Activated CD8-positive, alpha-beta memory T cell treated with anti-CD3 and anti-CD28 coated beads, Interleukin-2, amount 10 ng/mL, durations not matched to agents 7 days and 5 days (primary cell): ENCODE data around the gene BACH2. TPM values are rescaled to one million over a fixed set of nuclear protein-coding genes. Genes with fewer than 3 reads are reported as not detected.
"Not testable (repeated sequence)": the region's sequence is repeated elsewhere in the genome, so short reads cannot be mapped to it uniquely, and the experiment has no call there.

Experiments
- ATAC-seq: fragments of 150-1000 bp; cut with Tn5 transposase; one replicate; pipeline ENCODE4 v1.10.0; 2021; ENCODE audit warnings: moderate library complexity
- CTCF ChIA-PET: fragments of 350-600 bp; sonication (Branson Sonifier 250); formaldehyde crosslinking; loops from one replicate; lab custom pipeline; 2021; ENCODE audit warnings: antibody characterized with exemption; lab: Charles Lee
- DNase-seq: peaks from one replicate; pipeline ENCODE4 v3.0.0-alpha.2; 2020
- H3K27ac Mint-ChIP-seq: one replicate; pipeline ENCODE4 v1.8.0; 2021; ENCODE audit warnings: mild to moderate bottlenecking, mixed read lengths
- H3K27me3 Mint-ChIP-seq: one replicate; pipeline ENCODE4 v1.8.0; 2021; ENCODE audit warnings: mixed read lengths
- H3K36me3 Mint-ChIP-seq: one replicate; pipeline ENCODE4 v1.8.0; 2021; ENCODE audit warnings: mild to moderate bottlenecking, mixed read lengths
- H3K4me1 Mint-ChIP-seq: one replicate; pipeline ENCODE4 v1.8.0; 2021; ENCODE audit warnings: mixed read lengths
- H3K4me3 Mint-ChIP-seq: one replicate; pipeline ENCODE4 v1.8.0; 2021; ENCODE audit warnings: mild to moderate bottlenecking, moderate library complexity, mixed read lengths
- H3K9me3 Mint-ChIP-seq: one replicate; pipeline ENCODE4 v1.8.0; 2022; ENCODE audit warnings: low read depth, mixed read lengths
- total RNA-seq, 2 experiments: library from RNA; stranded (reverse); gene quantifications; one replicate each; pipeline ENCODE4 v1.2.3, GENCODE V29; 2021

The BACH2 gene
- 10 to 100 TPM; 21.5 to 22.6 TPM for total RNA-seq

DNA sequence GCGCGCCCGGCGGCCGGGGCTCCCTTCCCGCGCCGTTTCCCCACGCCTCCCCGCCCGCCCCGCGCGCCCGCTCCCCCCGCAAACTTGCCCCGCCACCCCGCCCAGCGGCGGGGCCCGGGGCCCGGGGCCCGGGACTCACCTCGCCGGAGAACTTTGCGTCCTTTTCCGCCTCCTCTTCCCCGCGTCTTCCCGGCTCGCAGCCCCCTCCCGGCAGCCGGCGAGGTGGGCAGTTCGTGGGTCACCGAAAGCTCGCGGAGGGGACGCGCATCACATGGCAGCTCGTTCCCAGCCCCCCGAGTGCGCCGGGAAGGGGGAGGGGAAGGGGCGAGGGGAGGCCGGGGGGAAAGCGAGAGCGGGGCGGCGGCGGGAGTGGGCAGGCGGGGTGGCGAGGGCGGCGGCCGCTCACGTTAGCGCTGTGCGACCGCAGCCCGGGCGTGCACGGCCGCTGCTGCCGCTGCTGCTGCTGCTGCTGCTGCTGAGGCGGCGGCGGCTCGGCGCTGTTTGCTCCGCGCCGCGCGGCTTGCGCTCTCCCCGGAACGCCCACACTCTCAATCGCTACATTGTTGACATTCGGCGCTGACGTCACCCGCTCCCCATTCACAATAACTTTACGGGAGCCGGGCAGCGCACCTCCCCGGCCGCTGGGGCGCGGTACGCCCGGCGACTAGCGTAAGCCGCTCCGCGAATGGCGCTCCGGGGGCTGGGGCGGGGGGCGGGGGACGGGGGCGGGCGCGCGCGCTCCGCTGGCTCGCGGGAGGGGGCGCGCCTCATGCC lies at the start of gene BACH2:
BACH2 (minus strand) TSS at position 503 of the 774 bp plus-strand sequence. CDS start 287,999 bp downstream, outside the sequence.
- CTCF ChIA-PET = interaction anchor here (0.7 to 15.2 kb wide), 14 partner anchors 10 to 191 kb away, joined by 3 to 258 read pairs (median 4); no protein-coding TSS in a partner anchor
- ATAC-seq (peak; percentile 81), DNase-seq (peak; percentile 95)
- H3K4me3 Mint-ChIP-seq = peak within 1 kb of the TSS; percentile 84
- peak within 1 kb of the TSS; percentile 85 for H3K27ac Mint-ChIP-seq
- peaks cover 52% of the 10 kb centered on the region for H3K27me3 Mint-ChIP-seq
- peaks cover 3% of the 10 kb centered on the region for H3K36me3 Mint-ChIP-seq
- H3K9me3 Mint-ChIP-seq = no peaks in the 10 kb centered on the region
- H3K4me1 Mint-ChIP-seq = peaks cover 24% of the 10 kb centered on the region

DNA sequence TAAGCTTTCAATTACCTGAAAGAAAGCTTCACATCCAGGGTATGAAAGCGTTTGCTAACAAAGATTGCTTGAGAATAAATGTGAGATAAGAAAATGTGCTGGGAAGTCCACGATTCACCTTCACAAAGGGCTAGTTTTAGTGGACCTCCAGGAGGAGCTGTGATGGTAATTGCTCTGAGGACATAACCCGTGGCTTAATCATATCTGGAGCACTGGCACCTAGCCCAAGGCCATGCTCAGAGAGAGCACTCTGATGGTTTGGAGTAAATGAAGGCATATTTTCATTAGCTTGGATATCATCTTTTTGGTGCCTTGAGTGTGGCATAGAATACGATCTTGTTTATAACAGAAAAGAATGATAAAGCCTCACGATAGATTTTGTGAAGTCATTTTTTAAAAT lies 46.9 kb upstream of the BACH2 start:
- ATAC-seq (no peak), DNase-seq (no peak)
- CTCF ChIA-PET = interaction anchor here (0.9 kb wide), 2 partner anchors 39 to 50 kb away, joined by 3 read pairs; no protein-coding TSS in a partner anchor
- H3K27me3 Mint-ChIP-seq = peaks cover 13% of the 10 kb centered on the region
- no peaks in the 10 kb centered on the region for H3K36me3 Mint-ChIP-seq
- H3K27ac Mint-ChIP-seq = no peak overlapping the region
- H3K4me1 Mint-ChIP-seq = peaks cover 3% of the 10 kb centered on the region
- no peak overlapping the region for H3K4me3 Mint-ChIP-seq
- H3K9me3 Mint-ChIP-seq = no peaks in the 10 kb centered on the region

DNA sequence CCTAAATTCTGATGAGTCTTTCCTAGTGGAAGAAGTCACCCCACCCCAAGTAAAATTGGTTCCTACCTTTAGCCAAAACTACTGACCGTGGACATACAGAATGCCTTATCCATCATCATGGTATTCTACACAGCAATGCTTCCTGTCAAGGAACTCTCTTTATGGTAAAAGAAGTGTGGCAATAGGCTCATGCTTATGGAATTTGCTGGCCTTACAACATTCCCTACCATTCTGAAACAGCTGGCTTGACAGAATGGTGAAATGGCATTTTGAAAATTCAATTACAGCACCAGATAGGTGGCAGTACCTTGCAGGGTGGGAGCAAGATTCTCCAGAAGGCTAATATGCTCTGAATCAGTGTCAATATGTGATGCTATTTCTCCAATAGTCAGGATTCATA lies 41.8 kb upstream of the BACH2 start:
- CTCF ChIA-PET = no interaction called here
- Mint-ChIP-seq H3K36me3 (peaks cover 7% of the 10 kb centered on the region), H3K4me1 (no peaks in the 10 kb centered on the region), H3K9me3 (no peaks in the 10 kb centered on the region), H3K27me3 (peaks cover 6% of the 10 kb centered on the region), H3K4me3 (no peak overlapping the region), H3K27ac (no peak overlapping the region)
- DNase-seq = no peak
- ATAC-seq = no peak

DNA sequence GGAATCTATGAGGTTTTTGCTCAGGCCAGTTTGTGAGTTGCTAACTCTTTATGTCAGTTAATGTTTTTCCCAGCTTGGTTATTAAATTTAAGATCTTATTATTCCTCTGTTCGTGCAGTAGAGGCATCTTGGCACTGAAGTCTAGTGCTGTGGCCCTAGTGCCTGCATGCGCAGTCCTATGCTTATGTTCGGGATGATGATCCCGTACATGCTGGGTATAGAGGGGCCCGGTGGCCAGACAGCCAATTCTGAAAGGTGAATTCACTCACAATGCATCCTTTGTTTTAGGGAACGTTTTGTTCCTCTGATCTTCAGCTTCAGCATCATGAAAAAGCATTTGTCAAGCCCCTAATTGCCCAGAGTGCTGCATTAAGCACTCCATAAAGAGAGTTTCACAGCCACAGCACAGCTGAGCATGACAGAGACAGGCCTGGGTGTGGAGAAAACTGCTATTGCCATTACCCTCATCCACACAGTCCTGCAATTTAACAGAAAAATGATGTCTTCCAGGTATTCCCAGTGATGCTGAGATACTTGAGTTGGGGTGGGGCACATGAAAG lies 39.8 kb upstream of the BACH2 start:
- CTCF ChIA-PET = no interaction called here
- ATAC-seq (no peak), DNase-seq (no peak)
- no peaks in the 10 kb centered on the region for H3K9me3 Mint-ChIP-seq
- peaks cover 4% of the 10 kb centered on the region for H3K27me3 Mint-ChIP-seq
- H3K4me3 Mint-ChIP-seq = no peak overlapping the region
- H3K36me3 Mint-ChIP-seq = peaks cover 14% of the 10 kb centered on the region
- no peaks in the 10 kb centered on the region for H3K4me1 Mint-ChIP-seq
- H3K27ac Mint-ChIP-seq = no peak overlapping the region

DNA sequence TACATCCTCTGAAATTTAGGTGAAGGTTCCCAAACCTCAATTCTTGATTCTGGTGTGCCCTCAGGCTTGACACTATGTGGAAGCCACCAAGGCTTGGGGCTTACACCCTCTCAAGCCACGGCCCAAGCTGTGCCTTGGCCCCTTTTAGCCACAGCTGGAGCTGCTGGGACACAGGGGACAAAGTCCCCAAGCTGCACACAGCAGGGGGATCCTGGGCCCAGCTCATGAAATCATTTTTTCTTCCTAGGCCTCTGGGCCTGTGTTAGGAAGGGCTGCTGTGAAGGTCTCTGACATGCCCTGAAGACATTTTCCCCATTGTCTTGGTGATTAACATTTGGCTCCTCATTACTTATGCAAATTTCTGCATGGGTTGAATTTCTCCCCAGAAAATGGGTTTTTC lies 37.3 kb upstream of the BACH2 start:
- ATAC-seq (no peak), DNase-seq (no peak)
- no peak overlapping the region for H3K4me3 Mint-ChIP-seq
- H3K4me1 Mint-ChIP-seq = no peaks in the 10 kb centered on the region
- no peaks in the 10 kb centered on the region for H3K9me3 Mint-ChIP-seq
- CTCF ChIA-PET = no interaction called here
- peaks cover 4% of the 10 kb centered on the region for H3K27me3 Mint-ChIP-seq
- H3K36me3 Mint-ChIP-seq = peaks cover 14% of the 10 kb centered on the region
- no peak overlapping the region for H3K27ac Mint-ChIP-seq

DNA sequence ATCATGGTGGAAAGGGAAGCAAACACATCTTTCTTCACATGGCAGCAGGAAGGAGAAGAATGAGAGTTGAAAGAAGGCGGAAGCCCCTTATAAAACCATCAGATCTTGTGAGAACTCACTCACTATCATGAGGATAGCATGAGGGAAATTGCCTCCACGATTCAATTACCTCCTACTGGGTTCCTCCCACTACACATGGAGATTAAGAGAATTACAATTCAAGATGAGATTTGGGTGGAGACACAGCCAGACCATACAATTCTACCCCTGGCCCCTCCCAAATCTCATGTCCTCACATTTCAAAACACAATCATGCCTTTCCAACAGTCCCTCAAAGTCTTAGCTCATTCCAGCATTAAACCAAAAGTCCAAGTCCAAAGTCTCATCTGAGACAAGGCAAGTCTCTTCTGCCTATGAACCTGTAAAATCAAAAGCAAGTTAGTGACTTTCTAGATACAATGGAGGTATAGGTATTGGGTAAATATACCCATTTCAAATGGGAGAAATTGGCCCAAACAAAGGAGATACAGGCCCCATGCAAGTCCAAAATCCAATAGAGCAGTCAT lies 36.4 kb upstream of the BACH2 start:
- peaks cover 14% of the 10 kb centered on the region for H3K36me3 Mint-ChIP-seq
- DNase-seq, ATAC-seq, H3K4me3 Mint-ChIP-seq, H3K4me1 Mint-ChIP-seq, H3K27me3 Mint-ChIP-seq, CTCF ChIA-PET, H3K9me3 Mint-ChIP-seq, H3K27ac Mint-ChIP-seq: not testable (repeated sequence)

DNA sequence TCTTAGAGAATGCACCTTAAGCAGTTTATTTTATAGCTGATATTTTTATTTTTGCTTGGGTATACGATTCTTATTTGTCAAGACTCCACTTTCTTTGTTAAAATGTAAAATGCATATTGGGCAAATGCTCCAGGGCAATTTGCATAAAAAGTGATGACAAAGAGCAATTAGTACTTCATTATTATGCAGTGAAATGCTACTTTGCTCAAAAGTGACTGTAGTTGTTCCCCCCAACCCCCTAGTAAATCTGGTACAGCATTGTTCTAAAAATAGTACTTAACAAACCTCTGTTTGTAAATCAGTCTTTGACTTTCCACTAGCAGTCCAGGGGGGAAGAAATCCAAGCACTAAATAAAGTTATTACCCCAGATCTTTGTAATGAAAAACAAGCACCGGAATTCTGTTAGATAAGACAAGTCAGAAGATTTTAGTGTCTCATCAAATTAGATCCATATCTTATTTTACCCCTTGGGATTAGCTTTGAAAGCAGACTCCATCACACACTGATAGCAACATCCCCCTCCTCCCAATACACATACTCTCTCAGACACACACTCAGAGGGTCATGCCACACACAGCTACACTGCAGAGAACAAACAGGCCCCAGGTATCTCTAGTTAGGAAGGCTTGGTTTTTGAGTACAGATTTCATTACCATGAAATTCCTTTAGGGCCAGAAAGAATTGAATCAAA lies 32.9 kb upstream of the BACH2 start:
- DNase-seq = no peak
- Mint-ChIP-seq H3K9me3 (no peaks in the 10 kb centered on the region), H3K27ac (no peak overlapping the region), H3K4me1 (no peaks in the 10 kb centered on the region), H3K4me3 (no peak overlapping the region), H3K36me3 (peaks cover 11% of the 10 kb centered on the region), H3K27me3 (no peaks in the 10 kb centered on the region)
- CTCF ChIA-PET = no interaction called here
- no peak for ATAC-seq

DNA sequence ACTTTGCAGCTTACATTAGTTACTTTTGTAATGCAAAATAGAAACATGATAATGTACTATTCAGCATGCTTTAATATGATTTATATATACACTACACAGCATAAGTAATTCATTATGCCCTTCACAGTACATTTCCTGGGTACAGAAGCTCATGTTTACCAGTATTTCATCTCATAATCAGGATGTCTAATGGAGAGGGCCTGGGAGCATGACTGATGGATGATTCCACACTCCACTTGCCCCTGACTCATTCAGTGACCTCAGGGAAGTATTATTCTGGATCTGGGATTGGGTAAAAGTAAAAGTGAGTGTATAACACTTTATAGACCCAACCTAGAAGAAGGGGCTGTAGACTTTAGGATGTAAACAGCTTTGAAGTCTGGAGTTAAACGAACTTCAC lies 31.4 kb upstream of the BACH2 start:
- no peak overlapping the region for H3K27ac Mint-ChIP-seq
- peaks cover 5% of the 10 kb centered on the region for H3K36me3 Mint-ChIP-seq
- H3K4me3 Mint-ChIP-seq = no peak overlapping the region
- no peaks in the 10 kb centered on the region for H3K27me3 Mint-ChIP-seq
- ATAC-seq = no peak
- CTCF ChIA-PET = no interaction called here
- no peaks in the 10 kb centered on the region for H3K4me1 Mint-ChIP-seq
- no peaks in the 10 kb centered on the region for H3K9me3 Mint-ChIP-seq
- DNase-seq = no peak

DNA sequence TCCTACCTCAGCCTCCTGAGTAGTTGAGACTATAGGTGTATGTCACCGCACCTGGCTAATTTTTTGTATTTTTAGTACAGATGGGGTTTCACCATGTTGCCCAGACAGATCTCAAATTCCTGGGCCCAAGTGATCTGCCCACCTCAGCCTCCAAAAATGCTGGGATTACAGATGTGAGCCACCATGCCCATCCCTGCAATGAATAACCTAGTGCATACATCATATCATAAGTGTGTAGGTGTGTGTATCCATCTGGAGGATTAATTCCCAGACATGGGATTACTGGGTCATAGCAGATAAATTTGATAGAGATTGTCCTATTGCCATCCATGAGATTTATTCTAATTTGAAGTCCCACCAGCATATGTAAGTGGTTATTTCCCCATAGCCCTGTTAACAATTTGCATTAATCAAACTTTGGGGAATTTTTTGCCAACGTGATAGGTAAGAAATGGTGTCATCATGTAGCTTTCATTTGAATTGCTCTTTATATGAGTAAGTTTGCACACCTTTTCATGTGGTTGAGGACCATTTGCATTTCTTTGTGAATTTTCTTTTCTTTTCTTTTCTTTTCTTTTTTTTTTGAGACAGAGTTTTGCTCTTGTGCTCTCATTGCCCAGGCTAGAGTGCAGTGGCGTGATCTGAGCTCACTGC lies 29.9 kb upstream of the BACH2 start:
- H3K36me3 Mint-ChIP-seq = no peaks in the 10 kb centered on the region
- no peaks in the 10 kb centered on the region for H3K27me3 Mint-ChIP-seq
- DNase-seq (no peak), ATAC-seq (no peak)
- H3K27ac Mint-ChIP-seq = no peak overlapping the region
- H3K9me3 Mint-ChIP-seq = no peaks in the 10 kb centered on the region
- no peak overlapping the region for H3K4me3 Mint-ChIP-seq
- CTCF ChIA-PET = no interaction called here
- H3K4me1 Mint-ChIP-seq = no peaks in the 10 kb centered on the region

DNA sequence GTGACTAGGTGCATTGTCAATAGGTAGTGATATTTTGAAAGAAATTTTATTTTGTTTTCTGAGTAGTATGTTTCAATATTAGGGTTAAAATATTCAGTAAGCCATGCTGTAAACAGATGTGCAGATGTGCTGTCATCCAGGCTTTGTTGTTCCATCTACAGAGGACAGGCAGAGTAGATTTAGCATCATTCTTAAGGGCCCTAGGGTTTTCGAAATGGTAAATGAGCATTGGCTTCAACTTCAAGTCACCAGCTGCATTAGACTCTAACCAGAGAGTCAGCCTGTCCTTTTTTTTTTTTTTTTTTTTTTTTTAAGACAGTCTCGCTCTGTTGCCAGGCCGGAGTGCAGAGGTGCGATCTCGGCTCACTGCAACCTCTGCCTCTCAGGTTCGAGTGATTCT lies 27.1 kb upstream of the BACH2 start:
- CTCF ChIA-PET = no interaction called here
- ATAC-seq = no peak
- no peaks in the 10 kb centered on the region for H3K27me3 Mint-ChIP-seq
- peaks cover 11% of the 10 kb centered on the region for H3K4me1 Mint-ChIP-seq
- no peak overlapping the region for H3K4me3 Mint-ChIP-seq
- no peak overlapping the region for H3K27ac Mint-ChIP-seq
- no peaks in the 10 kb centered on the region for H3K9me3 Mint-ChIP-seq
- H3K36me3 Mint-ChIP-seq = no peaks in the 10 kb centered on the region
- no peak for DNase-seq

DNA sequence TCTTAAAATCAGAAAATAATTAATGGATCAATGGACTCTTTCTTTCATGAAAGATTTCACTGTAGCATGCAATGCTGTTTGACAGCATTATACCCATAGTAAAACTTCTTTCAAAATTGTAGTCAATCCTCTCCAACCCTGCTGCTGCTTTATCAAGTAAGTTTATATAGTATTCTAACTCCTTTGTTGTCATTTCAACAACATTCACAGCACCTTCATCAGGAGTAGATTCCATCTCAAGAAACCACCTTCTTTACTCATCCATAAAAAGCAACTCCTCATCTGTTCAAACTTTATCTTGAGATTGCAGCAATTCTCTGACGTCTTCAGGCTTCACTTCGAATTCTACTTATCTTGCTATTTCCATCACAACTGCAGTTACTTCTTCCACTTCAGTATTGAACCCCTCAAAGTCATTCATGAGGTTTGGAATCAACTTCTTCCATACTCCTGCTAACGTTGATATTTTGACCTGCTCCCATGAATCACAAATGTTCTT lies 26.4 kb upstream of the BACH2 start:
- no peaks in the 10 kb centered on the region for H3K36me3 Mint-ChIP-seq
- H3K9me3 Mint-ChIP-seq = no peaks in the 10 kb centered on the region
- no peak for ATAC-seq
- no peak for DNase-seq
- peaks cover 11% of the 10 kb centered on the region for H3K4me1 Mint-ChIP-seq
- H3K27ac Mint-ChIP-seq = no peak overlapping the region
- no peaks in the 10 kb centered on the region for H3K27me3 Mint-ChIP-seq
- CTCF ChIA-PET = no interaction called here
- no peak overlapping the region for H3K4me3 Mint-ChIP-seq

DNA sequence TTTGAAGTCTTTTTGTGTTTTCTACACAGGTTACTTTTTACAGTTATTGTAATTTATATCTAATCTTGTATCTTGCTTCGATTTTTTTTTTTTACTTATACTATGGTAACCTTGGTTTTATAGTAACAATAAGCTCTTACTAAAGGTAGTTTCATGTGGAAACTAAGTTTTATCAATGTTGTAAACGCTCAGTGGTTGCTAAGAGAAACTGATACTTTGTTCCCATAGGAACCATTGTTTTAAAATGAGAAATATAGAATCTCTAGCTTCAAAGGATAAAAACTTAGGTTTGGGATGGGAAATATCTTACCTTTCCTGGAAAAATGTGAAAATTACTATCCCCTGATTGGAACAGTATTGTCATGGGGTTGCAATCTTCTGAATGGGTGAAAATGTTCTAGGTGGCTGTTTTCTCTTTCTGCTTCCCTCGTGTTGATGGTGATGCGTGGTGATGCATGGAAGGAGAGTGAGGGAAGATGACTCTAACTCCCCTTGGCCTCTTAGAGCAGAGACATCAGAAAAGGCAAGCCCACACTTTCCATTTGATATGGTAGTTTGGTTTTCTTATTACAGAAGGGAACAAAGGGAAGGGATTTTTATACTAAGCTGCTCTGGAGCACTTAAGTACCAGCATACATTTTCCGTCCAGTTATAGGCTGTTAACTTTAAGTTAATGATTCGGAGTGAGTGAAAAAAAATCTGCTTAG lies 23.5 kb upstream of the BACH2 start:
- Mint-ChIP-seq H3K4me3 (no peak overlapping the region), H3K36me3 (no peaks in the 10 kb centered on the region), H3K9me3 (no peaks in the 10 kb centered on the region), H3K27me3 (peaks cover 6% of the 10 kb centered on the region), H3K4me1 (peaks cover 11% of the 10 kb centered on the region), H3K27ac (no peak overlapping the region)
- ATAC-seq (no peak), DNase-seq (no peak)
- CTCF ChIA-PET = no interaction called here
